Hindlimb muscle (tissue), 1 donor: ENCODE results near the gene ZDHHC15. TPM values are rescaled to one million over a fixed set of nuclear protein-coding genes. Genes with fewer than 3 reads are reported as not detected.

Experiments
- polyA plus RNA-seq: library from polyadenylated mRNA; unstranded; fragments of 120-200 nt; gene quantifications from one replicate; pipeline ENCODE4 v1.2.1, GENCODE V29; 2013; ENCODE audit not compliant: insufficient read length

ZDHHC15 gene
- polyA plus RNA-seq, 1 donor = 3.4 TPM

Other genes starting within 250 kb of the ZDHHC15 start
- gene UPRT, start 249.0 kb downstream of the ZDHHC15 start, polyA plus RNA-seq = 8.9 TPM